GM21529 (cell line): ENCODE results near the gene TRABD2B.
A peak's percentile ranks its signal among the peaks of the same experiment; 100 is the strongest.

ENCODE experiments used
- ATAC-seq: cut with Tn5 transposase; IDR thresholded peaks from one replicate; pipeline ENCODE4 v1.9.1; 2021; ENCODE audit not compliant: unreplicated experiment

The TRABD2B gene

GRCh38 chr1:47742890-47743760 is 254.1 kb downstream of the TRABD2B start:
- no peak for ATAC-seq

GRCh38 chr1:47738560-47739182 is 258.5 kb downstream of the TRABD2B start:
- ATAC-seq, result no peak

GRCh38 chr1:47732489-47732888 is 264.7 kb downstream of the TRABD2B start:
- no peak for ATAC-seq

- ATAC-seq, result no peak
Observed at GRCh38 chr1:47731730-47732129, 265.5 kb downstream of the TRABD2B start.

GRCh38 chr1:47729685-47730084 is 267.5 kb downstream of the TRABD2B start:
- ATAC-seq, result no peak

- no peak for ATAC-seq
Observed at GRCh38 chr1:47727697-47728085, 269.5 kb downstream of the TRABD2B start.

GRCh38 chr1:47727051-47727696 is 270.0 kb downstream of the TRABD2B start:
- ATAC-seq, result no peak

GRCh38 chr1:47725992-47726855 is 271.0 kb downstream of the TRABD2B start:
- peak; percentile 92 for ATAC-seq

- ATAC-seq, result no peak
Observed at GRCh38 chr1:47725511-47725991, 271.6 kb downstream of the TRABD2B start.

GRCh38 chr1:47725000-47725473 is 272.1 kb downstream of the TRABD2B start:
- ATAC-seq, result no peak

GRCh38 chr1:47724432-47724999 is 272.7 kb downstream of the TRABD2B start:
- no peak for ATAC-seq

- ATAC-seq, result no peak
Observed at GRCh38 chr1:47722909-47723580, 274.1 kb downstream of the TRABD2B start.

GRCh38 chr1:47722101-47722500 is 275.1 kb downstream of the TRABD2B start:
- ATAC-seq, result no peak

- no peak for ATAC-seq
Observed at GRCh38 chr1:47720111-47720510, 277.1 kb downstream of the TRABD2B start.

GRCh38 chr1:47717341-47717740 is 279.8 kb downstream of the TRABD2B start:
- no peak for ATAC-seq

GRCh38 chr1:47713975-47714767 is 283.0 kb downstream of the TRABD2B start:
- ATAC-seq, result no peak

- ATAC-seq, result no peak
Observed at GRCh38 chr1:47713333-47713953, 283.7 kb downstream of the TRABD2B start.

GRCh38 chr1:47712596-47713299 is 284.4 kb downstream of the TRABD2B start:
- ATAC-seq, result no peak
